Ascending aorta (tissue), 2 donors: ENCODE data around the gene TCEAL8. TPM values are rescaled to one million over a fixed set of nuclear protein-coding genes. Genes with fewer than 3 reads are reported as not detected.
A peak's percentile ranks its signal among the peaks of the same experiment; 100 is the strongest.

Source experiments
- DNase-seq, 2 donors: peaks; one replicate each; pipeline ENCODE4 v3.0.0-alpha.2; 2019; ENCODE audit warnings: low spot score in 2 of 2
- H3K27ac ChIP-seq, 2 donors: fragments of 200-600 bp; sonication (generic); one replicate each; pipeline ENCODE4 v1.5.1; 2016 to 2017; ENCODE audit warnings: mild to moderate bottlenecking in 1 of 2
- H3K27me3 ChIP-seq: fragments of 200-600 bp; sonication (generic); one replicate; pipeline ENCODE4 v1.5.1; 2017
- H3K36me3 ChIP-seq, 2 donors: fragments of 200-600 bp; sonication (generic); one replicate each; pipeline ENCODE4 v1.5.1; 2016
- H3K4me1 ChIP-seq, 2 donors: fragments of 200-600 bp; sonication (generic); one replicate each; pipeline ENCODE4 v1.5.1; 2016 to 2017; ENCODE audit warnings: mild to moderate bottlenecking in 1 of 2
- H3K4me3 ChIP-seq, 2 donors: fragments of 200-600 bp; sonication (generic); one replicate each; pipeline ENCODE4 v1.5.1; 2016 to 2017; ENCODE audit warnings: mild to moderate bottlenecking in 1 of 2
- H3K9me3 ChIP-seq, 2 donors: fragments of 200-600 bp; sonication (generic); one replicate each; pipeline ENCODE4 v1.5.1; 2016
- intact Hi-C: fragments of 100-400 bp; cut with DNase I; formaldehyde crosslinking; loops from one replicate; pipeline ENCODE4 v1.15.1; 2023
- total RNA-seq: library from RNA; depleted of rRNA; stranded (reverse); fragments of >200 nt; gene quantifications from one replicate; pipeline ENCODE4 v1.1.0, GENCODE V29; 2016
- TF ChIP-seq, protein P1 (sequence below), 3 experiments: fragments of 200-600 bp in 2 of 3; fragments of 450-650 bp in 1 of 3; sonication (generic) in 2 of 3; IDR thresholded peaks; one replicate each; pipeline ENCODE4 v1.5.1; 2016 to 2019; ENCODE audit warnings: antibody characterized with exemption in 3 of 3, mild to moderate bottlenecking in 1 of 3, moderate library complexity in 1 of 3

TCEAL8 gene
- total RNA-seq, 1 donor from 2014 or later: 39.1 TPM

- H3K27me3 ChIP-seq: no peaks in the 10 kb centered on the region
- intact Hi-C loops: no loop called here
- DNase-seq: no peak
- no peaks in the 10 kb centered on the region for H3K36me3 ChIP-seq
- TF ChIP-seq, protein P1, sequence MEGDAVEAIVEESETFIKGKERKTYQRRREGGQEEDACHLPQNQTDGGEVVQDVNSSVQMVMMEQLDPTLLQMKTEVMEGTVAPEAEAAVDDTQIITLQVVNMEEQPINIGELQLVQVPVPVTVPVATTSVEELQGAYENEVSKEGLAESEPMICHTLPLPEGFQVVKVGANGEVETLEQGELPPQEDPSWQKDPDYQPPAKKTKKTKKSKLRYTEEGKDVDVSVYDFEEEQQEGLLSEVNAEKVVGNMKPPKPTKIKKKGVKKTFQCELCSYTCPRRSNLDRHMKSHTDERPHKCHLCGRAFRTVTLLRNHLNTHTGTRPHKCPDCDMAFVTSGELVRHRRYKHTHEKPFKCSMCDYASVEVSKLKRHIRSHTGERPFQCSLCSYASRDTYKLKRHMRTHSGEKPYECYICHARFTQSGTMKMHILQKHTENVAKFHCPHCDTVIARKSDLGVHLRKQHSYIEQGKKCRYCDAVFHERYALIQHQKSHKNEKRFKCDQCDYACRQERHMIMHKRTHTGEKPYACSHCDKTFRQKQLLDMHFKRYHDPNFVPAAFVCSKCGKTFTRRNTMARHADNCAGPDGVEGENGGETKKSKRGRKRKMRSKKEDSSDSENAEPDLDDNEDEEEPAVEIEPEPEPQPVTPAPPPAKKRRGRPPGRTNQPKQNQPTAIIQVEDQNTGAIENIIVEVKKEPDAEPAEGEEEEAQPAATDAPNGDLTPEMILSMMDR (IDR thresholded peaks at IDR 0.05): no peak
- H3K4me3 ChIP-seq: peak overlapping the region in 1 of 2 donors; percentile 55
- no peaks in the 10 kb centered on the region for H3K9me3 ChIP-seq
- H3K4me1 ChIP-seq: no peaks in the 10 kb centered on the region
- H3K27ac ChIP-seq: no peak overlapping the region
Measured at GRCh38 chrX:103275947-103276567, 21.1 kb upstream of the TCEAL8 start.

- Histone ChIP-seq H3K9me3 (no peaks in the 10 kb centered on the region), H3K36me3 (no peaks in the 10 kb centered on the region), H3K27ac (no peak overlapping the region), H3K4me3 (no peak overlapping the region), H3K27me3 (no peaks in the 10 kb centered on the region), H3K4me1 (no peaks in the 10 kb centered on the region)
- DNase-seq: no peak
- intact Hi-C loops: no loop called here
- TF ChIP-seq, protein P1 (IDR thresholded peaks at IDR 0.05): no peak
Measured at GRCh38 chrX:103274284-103274683, 19.3 kb upstream of the TCEAL8 start.

- intact Hi-C loops: no loop called here
- Histone ChIP-seq H3K27ac (no peak overlapping the region), H3K4me1 (peaks cover 0 to 3% of the 10 kb centered on the region in 2 donors), H3K27me3 (no peaks in the 10 kb centered on the region), H3K9me3 (no peaks in the 10 kb centered on the region), H3K4me3 (no peak overlapping the region), H3K36me3 (no peaks in the 10 kb centered on the region)
- TF ChIP-seq, protein P1 (IDR thresholded peaks at IDR 0.05): no peak
- DNase-seq: no peak
Measured at GRCh38 chrX:103258275-103258674, 3.3 kb upstream of the TCEAL8 start.

DNA sequence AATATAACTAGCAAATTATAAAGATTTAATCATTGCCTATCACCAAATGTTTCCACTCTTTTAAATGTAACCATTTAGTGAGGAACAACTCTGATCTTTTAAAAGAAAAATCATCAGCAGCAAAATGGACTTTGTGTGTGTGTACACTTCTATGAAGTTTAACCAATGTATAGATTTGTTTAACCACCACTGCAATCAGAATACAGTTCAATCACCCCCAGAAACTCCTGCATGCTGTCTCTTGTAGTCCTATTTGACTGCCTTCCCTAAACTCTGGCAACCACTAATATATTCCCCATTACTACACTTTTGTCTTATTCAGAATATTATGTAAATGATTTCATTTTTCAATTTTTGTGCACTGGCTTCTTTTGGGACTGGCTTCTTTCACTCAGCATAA, 1.7 kb upstream of the TCEAL8 start:
- TF ChIP-seq, protein P1 (IDR thresholded peaks at IDR 0.05): no peak
- H3K36me3 ChIP-seq: no peaks in the 10 kb centered on the region
- H3K4me1 ChIP-seq: peaks cover 0 to 4% of the 10 kb centered on the region in 2 donors
- H3K9me3 ChIP-seq: no peaks in the 10 kb centered on the region
- H3K27ac ChIP-seq: no peak overlapping the region
- DNase-seq: no peak
- no peaks in the 10 kb centered on the region for H3K27me3 ChIP-seq
- intact Hi-C loops: no loop called here
- H3K4me3 ChIP-seq: no peak overlapping the region

DNA sequence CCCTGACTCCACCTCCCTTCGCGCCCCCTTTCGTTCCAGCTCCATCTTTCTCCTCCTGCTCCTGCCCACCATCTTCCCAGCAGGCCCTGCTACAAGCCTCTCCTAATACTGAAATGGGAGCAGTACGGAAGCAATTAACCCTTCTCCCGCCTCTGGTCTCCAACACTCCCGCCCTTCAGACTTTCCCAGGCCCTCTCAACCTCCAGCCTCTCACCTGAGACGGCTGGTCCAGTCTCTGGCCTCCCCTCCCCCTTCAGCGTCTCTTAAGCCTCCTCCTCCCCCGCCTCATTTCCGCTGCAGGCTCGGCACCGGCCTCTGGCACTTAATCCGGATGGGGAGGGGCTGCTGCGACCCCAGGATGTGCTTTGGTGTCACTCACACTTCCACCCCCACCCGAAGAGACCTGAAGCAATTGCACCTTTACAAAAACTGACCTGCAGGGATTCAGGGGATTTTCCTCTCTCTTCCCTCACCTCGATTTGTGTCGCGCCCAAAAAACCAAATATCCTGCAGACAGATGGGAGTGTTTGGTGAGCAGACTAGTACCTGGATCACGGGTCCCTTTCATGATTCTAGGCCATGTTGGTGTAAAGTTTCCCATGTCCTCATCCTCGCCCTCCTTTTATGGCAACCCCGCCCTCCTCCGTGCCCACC, 657 bp downstream of the TCEAL8 start:
- peak overlapping the region; percentile 76 to 83 for H3K27ac ChIP-seq
- DNase-seq: no peak
- no peaks in the 10 kb centered on the region for H3K36me3 ChIP-seq
- peaks cover 0 to 4% of the 10 kb centered on the region in 2 donors for H3K4me1 ChIP-seq
- TF ChIP-seq, protein P1 (IDR thresholded peaks at IDR 0.05): no peak
- H3K4me3 ChIP-seq: peak overlapping the region; percentile 56 to 73
- intact Hi-C loops: loop anchor here (2.0 kb wide), 1 partner anchor 57 kb away; the partner anchor contains the start of gene BEX2
- H3K9me3 ChIP-seq: no peaks in the 10 kb centered on the region
- no peaks in the 10 kb centered on the region for H3K27me3 ChIP-seq
